Activated CD4-positive, alpha-beta T cell treated with anti-CD3 and anti-CD28 coated beads, Interleukin-2, amount 50 U/mL, for 24 hours (primary cell): Measurements from ENCODE around the gene SND1.
"Not testable (repeated sequence)": the region's sequence is repeated elsewhere in the genome, so short reads cannot be mapped to it uniquely, and the experiment has no call there.

Experiments
- DNase-seq, 2 donors: peaks; one replicate each; pipeline ENCODE4 v3.0.0-alpha.2; 2020; ENCODE audit warnings: low read depth in 1 of 2, low spot score in 1 of 2

Gene SND1

GRCh38 chr7:127822822-127823508 lies 171.0 kb downstream of the SND1 start:
- DNase-seq = no peak

- DNase-seq = no peak
These were observed 172.7 kb downstream of the SND1 start for GRCh38 chr7:127824682-127825081.

GRCh38 chr7:127828843-127829500 lies 177.0 kb downstream of the SND1 start:
- DNase-seq = no peak

GRCh38 chr7:127831318-127832219 lies 179.6 kb downstream of the SND1 start:
- no peak for DNase-seq

GRCh38 chr7:127832592-127832991 lies 180.6 kb downstream of the SND1 start:
- no peak for DNase-seq

- DNase-seq = no peak
These were observed 181.6 kb downstream of the SND1 start for GRCh38 chr7:127833641-127834040.

- DNase-seq = no peak
These were observed 183.7 kb downstream of the SND1 start for GRCh38 chr7:127835679-127836078.

GRCh38 chr7:127837816-127838410 lies 185.9 kb downstream of the SND1 start:
- DNase-seq = not testable (repeated sequence)

GRCh38 chr7:127838816-127839415 lies 186.9 kb downstream of the SND1 start:
- DNase-seq = no peak

- no peak for DNase-seq
These were observed 188.4 kb downstream of the SND1 start for GRCh38 chr7:127840226-127840951.

GRCh38 chr7:127844165-127844564 lies 192.2 kb downstream of the SND1 start:
- DNase-seq = no peak

GRCh38 chr7:127844707-127845331 lies 192.8 kb downstream of the SND1 start:
- no peak for DNase-seq

GRCh38 chr7:127845522-127846214 lies 193.7 kb downstream of the SND1 start:
- DNase-seq = no peak

- DNase-seq = no peak
These were observed 195.6 kb downstream of the SND1 start for GRCh38 chr7:127847641-127848040.

GRCh38 chr7:127848241-127848640 lies 196.2 kb downstream of the SND1 start:
- DNase-seq = no peak

- DNase-seq = peak in 1 of 2 donors; percentile 23
These were observed 198.2 kb downstream of the SND1 start for GRCh38 chr7:127850195-127850594.

GRCh38 chr7:127854383-127854782 lies 202.4 kb downstream of the SND1 start:
- DNase-seq = no peak

GRCh38 chr7:127857464-127857841 lies 205.5 kb downstream of the SND1 start:
- DNase-seq = no peak
